Measurements from ENCODE around the gene EML4.
"Not testable (repeated sequence)": the region's sequence is repeated elsewhere in the genome, so short reads cannot be mapped to it uniquely, and the experiment has no call there.

- TF ChIP-seq POLR2A (IDR thresholded peaks at IDR 0.05; ENCODE audit: low read length); GATA1 (IDR thresholded peaks at IDR 0.05; ENCODE audit: low read depth, low read length): not testable (repeated sequence)
Observed at GRCh38 chr2:42334865-42335264, 165.7 kb downstream of the EML4 start.
